Measurements from ENCODE around the gene COG5. TPM values are rescaled to one million over a fixed set of nuclear protein-coding genes. Genes with fewer than 3 reads are reported as not detected.

The COG5 gene
- total RNA-seq, 1 donor from 2014 or later = 49.1 TPM

GRCh38 chr7:107596881-107597581, 33.3 kb upstream of the COG5 start:
- no peak for TF ChIP-seq CTCF (IDR thresholded peaks at IDR 0.05)
- Histone ChIP-seq H3K27me3 (ENCODE audit: low read depth) (no peaks in the 10 kb centered on the region), H3K4me1 (peaks cover 12% of the 10 kb centered on the region), H3K27ac (no peak overlapping the region), H3K4me3 (no peak overlapping the region), H3K9me3 (no peaks in the 10 kb centered on the region), H3K36me3 (peaks cover 59% of the 10 kb centered on the region)
- DNase-seq = no peak
- intact Hi-C loops (cut with DNase I) = no loop called here
- no peak for ATAC-seq

DNA sequence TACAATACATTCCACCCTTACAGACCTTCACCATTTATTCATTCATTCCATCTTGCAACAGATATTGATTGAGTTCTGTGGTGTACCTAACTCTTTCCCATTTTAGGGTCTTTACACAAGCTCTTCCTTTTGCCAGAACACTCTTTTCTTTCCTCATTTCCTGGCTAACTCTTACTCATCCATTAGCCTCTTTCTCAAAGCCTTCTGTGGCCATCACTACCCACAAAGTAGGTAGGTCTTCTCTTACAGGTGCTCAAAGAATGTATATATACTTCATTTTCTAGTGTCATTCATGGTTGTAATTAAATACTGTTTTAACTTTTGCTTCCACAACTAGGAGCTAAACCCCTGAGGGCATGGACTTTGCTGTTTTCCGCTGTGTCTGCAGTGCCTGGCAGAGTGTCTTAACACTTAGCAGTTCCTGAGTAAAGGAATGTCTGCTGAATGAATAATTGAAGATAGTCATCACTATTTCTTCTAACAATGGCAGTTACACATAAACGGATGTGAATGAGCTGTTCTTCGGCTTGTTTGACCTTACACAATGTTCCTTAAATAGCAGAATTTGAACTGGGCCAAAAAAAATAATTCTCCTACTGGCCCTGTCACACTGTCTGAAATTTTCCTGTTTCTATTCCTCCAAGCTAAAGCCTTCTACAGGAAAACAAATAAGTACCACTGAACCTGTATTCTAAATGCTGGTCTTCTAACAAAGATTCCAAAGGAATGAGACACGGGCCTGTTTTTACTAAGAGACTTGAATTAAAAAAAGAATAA, 31.4 kb upstream of the COG5 start:
- Histone ChIP-seq H3K4me1 (peaks cover 12% of the 10 kb centered on the region), H3K27me3 (ENCODE audit: low read depth) (no peaks in the 10 kb centered on the region), H3K9me3 (no peaks in the 10 kb centered on the region), H3K27ac (no peak overlapping the region), H3K36me3 (peaks cover 42% of the 10 kb centered on the region), H3K4me3 (no peak overlapping the region)
- ATAC-seq (peak in 1 of 2 donors; percentile 37), DNase-seq (no peak)
- no peak for TF ChIP-seq CTCF (IDR thresholded peaks at IDR 0.05)
- intact Hi-C loops (cut with DNase I) = no loop called here

- Histone ChIP-seq H3K9me3 (no peaks in the 10 kb centered on the region), H3K27me3 (ENCODE audit: low read depth) (no peaks in the 10 kb centered on the region), H3K4me3 (no peak overlapping the region), H3K4me1 (peaks cover 12% of the 10 kb centered on the region), H3K27ac (no peak overlapping the region), H3K36me3 (peaks cover 33% of the 10 kb centered on the region)
- intact Hi-C loops (cut with DNase I) = no loop called here
- no peak for DNase-seq
- no peak for TF ChIP-seq CTCF (IDR thresholded peaks at IDR 0.05)
- ATAC-seq = no peak
Observed at GRCh38 chr7:107593025-107593410, 29.3 kb upstream of the COG5 start.

GRCh38 chr7:107592361-107593024, 28.8 kb upstream of the COG5 start:
- Histone ChIP-seq H3K36me3 (peaks cover 31% of the 10 kb centered on the region), H3K4me3 (no peak overlapping the region), H3K27me3 (ENCODE audit: low read depth) (no peaks in the 10 kb centered on the region), H3K27ac (no peak overlapping the region), H3K4me1 (peaks cover 12% of the 10 kb centered on the region), H3K9me3 (no peaks in the 10 kb centered on the region)
- DNase-seq (no peak), ATAC-seq (no peak)
- no peak for TF ChIP-seq CTCF (IDR thresholded peaks at IDR 0.05)
- intact Hi-C loops (cut with DNase I) = no loop called here

- ATAC-seq (peak in 1 of 2 donors; percentile 16), DNase-seq (no peak)
- Histone ChIP-seq H3K4me1 (peaks cover 9% of the 10 kb centered on the region), H3K4me3 (no peak overlapping the region), H3K27me3 (ENCODE audit: low read depth) (no peaks in the 10 kb centered on the region), H3K9me3 (no peaks in the 10 kb centered on the region), H3K36me3 (peaks cover 31% of the 10 kb centered on the region), H3K27ac (no peak overlapping the region)
- intact Hi-C loops (cut with DNase I) = no loop called here
- no peak for TF ChIP-seq CTCF (IDR thresholded peaks at IDR 0.05)
Observed at GRCh38 chr7:107591421-107591820, 27.7 kb upstream of the COG5 start.
